HEK293 (cell line): Measurements from ENCODE around the gene CCDC30.

ENCODE experiments used
- ZFP3 ChIP-seq: fragments of 450-650 bp; formaldehyde crosslinking; IDR thresholded peaks from 2 replicates; pipeline ENCODE4 v1.5.1; 2016; ENCODE audit warnings: low read depth, missing biosample characterization, missing genetic modification characterization
- ZNF266 ChIP-seq: fragments of 450-650 bp; formaldehyde crosslinking; IDR thresholded peaks from 2 replicates; pipeline ENCODE4 v1.5.1; 2016; ENCODE audit warnings: missing biosample characterization, missing genetic modification characterization, low read depth

GRCh38 chr1:42524330-42524729, 61.2 kb downstream of the CCDC30 start:
- TF ChIP-seq ZFP3 (tag by site-specific recombination) (no peak), ZNF266 (no peak)
